B cell (primary cell): ENCODE results near the gene ALOX15. TPM values are rescaled to one million over a fixed set of nuclear protein-coding genes. Genes with fewer than 3 reads are reported as not detected.
"Not testable (repeated sequence)": the region's sequence is repeated elsewhere in the genome, so short reads cannot be mapped to it uniquely, and the experiment has no call there.

Experiments used
- ATAC-seq: fragments of 200-7000 bp; cut with Tn5 transposase; one replicate; pipeline ENCODE4 v1.10.0; 2021; ENCODE audit warnings: low read depth, mild to moderate bottlenecking, moderate number of reproducible peaks, moderate library complexity
- CTCF ChIA-PET: fragments of 350-600 bp; sonication (Branson Sonifier 250); formaldehyde crosslinking; loops from one replicate; lab custom pipeline; 2021; ENCODE audit warnings: antibody characterized with exemption, inconsistent platforms; lab: Charles Lee
- POLR2A ChIA-PET: fragments of 350-600 bp; sonication (Branson Sonifier 250); formaldehyde crosslinking; loops from one replicate; lab custom pipeline; 2021; ENCODE audit warnings: antibody characterized with exemption; lab: Charles Lee
- DNase-seq: peaks from one replicate; pipeline ENCODE4 v3.0.0; 2013
- H2AFZ ChIP-seq: 2 replicates; pipeline ENCODE4 v1.6.1; 2012; ENCODE audit warnings: mild to moderate bottlenecking, low read depth, low read length; ENCODE audit not compliant: insufficient read depth, poor library complexity, severe bottlenecking
- H3K27ac ChIP-seq, 2 donors: 1 replicate in 1 of 2; 2 replicates in 1 of 2; pipeline ENCODE4 v1.5.1; 2012 to 2013; ENCODE audit warnings: low read length in 2 of 2, mild to moderate bottlenecking in 2 of 2, moderate library complexity in 1 of 2
- H3K27me3 ChIP-seq, 4 experiments: fragments of 200-600 bp in 1 of 4; sonication (generic) in 1 of 4; replicated peaks in 1 of 4; 1 replicate in 2 of 4; 2 replicates in 2 of 4; pipeline versions ENCODE4 v1.6.1 to v1.7.0; 2013 to 2016; ENCODE audit warnings: low read length in 3 of 4, mild to moderate bottlenecking in 2 of 4, mixed read lengths in 1 of 4, moderate library complexity in 1 of 4; ENCODE audit not compliant: insufficient read depth in 4 of 4, control insufficient read depth in 3 of 4; ENCODE audit errors: control extremely low read depth in 1 of 4
- H3K36me3 ChIP-seq, 2 experiments: replicated peaks in 1 of 2; 1 replicate in 1 of 2; 2 replicates in 1 of 2; pipeline versions ENCODE4 v1.6.1 to v1.7.1; 2013; ENCODE audit warnings: low read length in 1 of 2; ENCODE audit not compliant: insufficient read depth in 2 of 2, control insufficient read depth in 1 of 2; ENCODE audit errors: control extremely low read depth in 1 of 2, extremely low read depth in 1 of 2
- H3K4me1 ChIP-seq, 2 donors: fragments of 200-600 bp in 1 of 2; sonication (generic) in 1 of 2; 1 replicate in 1 of 2; 2 replicates in 1 of 2; pipeline versions ENCODE4 v1.5.1 to v1.6.1; 2013 to 2017; ENCODE audit warnings: low read length in 2 of 2; ENCODE audit not compliant: control insufficient read depth in 2 of 2, insufficient read depth in 2 of 2
- H3K4me2 ChIP-seq: replicated peaks from 2 replicates; pipeline ENCODE3; 2012; ENCODE audit warnings: mild to moderate bottlenecking, low read depth, low read length; ENCODE audit not compliant: poor library complexity, severe bottlenecking
- H3K4me3 ChIP-seq, 5 experiments: fragments of 200-600 bp in 1 of 5; sonication (generic) in 1 of 5; 1 replicate in 3 of 5; 2 replicates in 2 of 5; pipeline versions ENCODE4 v1.5.1 to v1.7.0; 2011 to 2016; ENCODE audit warnings: low read length in 4 of 5, mild to moderate bottlenecking in 4 of 5, low read depth in 2 of 5, control low read depth in 1 of 5, moderate library complexity in 1 of 5; ENCODE audit not compliant: insufficient read depth in 1 of 5; ENCODE audit errors: control extremely low read depth in 1 of 5, extremely low read depth in 1 of 5
- H3K79me2 ChIP-seq: fragments of 200-600 bp; sonication (generic); one replicate; pipeline ENCODE4 v1.6.0; 2016; ENCODE audit warnings: low read length; ENCODE audit not compliant: control insufficient read depth, insufficient read depth
- H3K9ac ChIP-seq: fragments of 200-600 bp; sonication (generic); 2 replicates; pipeline ENCODE4 v1.6.1; 2017; ENCODE audit warnings: mild to moderate bottlenecking, low read length, moderate library complexity
- H3K9me3 ChIP-seq, 3 donors: one replicate each; pipeline versions ENCODE4 v1.6.1 to v1.7.1; 2013; ENCODE audit warnings: low read length in 2 of 3; ENCODE audit not compliant: control insufficient read depth in 2 of 3, insufficient read depth in 1 of 3; ENCODE audit errors: control extremely low read depth in 1 of 3
- H4K20me1 ChIP-seq: 2 replicates; pipeline ENCODE4 v1.6.0; 2012; ENCODE audit warnings: mild to moderate bottlenecking, low read length; ENCODE audit not compliant: insufficient read depth, control insufficient read depth, poor library complexity, severe bottlenecking
- H3K27ac Mint-ChIP-seq: one replicate; pipeline ENCODE4 v1.8.0; 2021; ENCODE audit warnings: mixed read lengths
- H3K27me3 Mint-ChIP-seq: one replicate; pipeline ENCODE4 v1.8.0; 2021; ENCODE audit warnings: mixed read lengths
- H3K4me1 Mint-ChIP-seq: one replicate; pipeline ENCODE4 v1.8.0; 2021; ENCODE audit warnings: mixed read lengths
- H3K4me3 Mint-ChIP-seq: one replicate; pipeline ENCODE4 v1.8.0; 2021; ENCODE audit warnings: mixed read lengths
- H3K9me3 Mint-ChIP-seq: one replicate; pipeline ENCODE4 v1.8.0; 2022; ENCODE audit warnings: mixed read lengths; ENCODE audit not compliant: insufficient read depth
- WGBS: methylation state at CpG from one replicate; pipeline ENCODE4 v1.1.5; 2013; ENCODE audit warnings: missing lambda C conversion rate; ENCODE audit not compliant: insufficient coverage; 5-methylcytosine and 5-hydroxymethylcytosine counted together
- intact Hi-C: fragments of 100-400 bp; cut with micrococcal nuclease; formaldehyde crosslinking; loops from one replicate; pipeline ENCODE4 v1.10.0; 2022
- polyA plus RNA-seq: library from polyadenylated mRNA; depleted of rRNA; stranded (reverse); fragments of >200 nt; gene quantifications from 2 replicates; pipeline ENCODE4 v1.2.3, GENCODE V29; 2012
- total RNA-seq, 2 donors: library from RNA; stranded (reverse); fragments of 120-200 nt in 1 of 2; gene quantifications; 1 replicate in 1 of 2; 2 replicates in 1 of 2; pipeline versions ENCODE4 v1.2.3 to v1.2.4, GENCODE V29; 2013 to 2022

The ALOX15 gene
- total and polyA plus RNA-seq, 2 donors (not counting 1 experiment from before 2014, with no cell fraction given), result 0.10 TPM; not detected in 1

DNA sequence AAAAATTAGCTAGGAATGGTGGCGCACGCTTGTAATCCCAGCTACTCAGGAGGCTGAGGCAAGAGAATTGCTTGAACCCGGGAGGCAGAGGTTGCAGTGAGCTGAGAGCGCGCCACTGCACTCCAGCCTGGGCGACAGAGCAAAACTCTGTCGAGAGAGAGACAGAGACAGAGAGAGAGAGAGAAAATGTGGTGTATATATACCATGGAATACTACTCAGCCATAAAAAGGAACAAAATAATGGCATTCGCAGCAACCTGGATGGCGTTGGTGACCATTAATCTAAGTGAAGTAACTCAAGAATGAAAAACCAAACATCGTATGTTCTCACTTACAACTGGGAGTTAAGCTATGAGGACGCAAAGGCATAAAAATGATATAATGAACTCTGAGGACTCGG is 48.4 kb upstream of the ALOX15 start:
- H3K9me3 Mint-ChIP-seq, H3K4me3 ChIP-seq, H3K27ac Mint-ChIP-seq, H3K9me3 ChIP-seq, H3K4me1 Mint-ChIP-seq, H3K27me3 Mint-ChIP-seq, H3K27ac ChIP-seq, H3K4me2 ChIP-seq, DNase-seq, ATAC-seq, H3K4me3 Mint-ChIP-seq, H3K4me1 ChIP-seq, H3K9ac ChIP-seq, H2AFZ ChIP-seq, POLR2A ChIA-PET, H3K27me3 ChIP-seq, intact Hi-C loops: not testable (repeated sequence)
- WGBS, result no CpG with 5 or more reads among the region's 12 CpGs
- Histone ChIP-seq H3K79me2 (peaks cover 79% of the 10 kb centered on the region), H4K20me1 (peaks cover 49% of the 10 kb centered on the region), H3K36me3 (peaks cover 3 to 46% of the 10 kb centered on the region in 2 experiments)
- CTCF ChIA-PET, result interaction anchor here (1.4 kb wide), 1 partner anchor 20 kb away, joined by 3 read pairs; the partner anchor contains the start of gene ARRB2

DNA sequence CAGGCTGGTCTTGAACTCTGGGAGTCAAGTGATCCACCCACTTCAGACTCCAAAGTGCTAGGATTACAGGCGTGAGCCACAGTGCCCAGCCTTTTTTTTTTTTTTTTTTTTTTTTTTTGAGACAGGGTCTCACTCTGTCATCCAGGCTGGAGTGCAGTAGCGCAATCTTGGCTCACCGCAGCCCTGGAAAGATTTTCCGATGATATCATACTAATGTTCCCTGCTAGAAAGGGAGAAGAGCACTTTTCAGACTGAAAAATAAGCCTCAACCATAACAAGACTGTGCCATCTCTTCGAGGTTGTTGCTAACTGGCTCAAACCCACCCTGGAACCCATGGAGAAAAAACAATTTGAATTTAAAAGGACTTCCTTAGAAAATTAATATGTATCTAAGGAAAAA is 42.3 kb upstream of the ALOX15 start:
- H3K27me3 ChIP-seq, H3K4me2 ChIP-seq, H3K27ac Mint-ChIP-seq, H3K4me1 Mint-ChIP-seq, H3K9me3 ChIP-seq, H3K9ac ChIP-seq, H3K4me3 ChIP-seq, H3K4me1 ChIP-seq, ATAC-seq, H3K4me3 Mint-ChIP-seq, DNase-seq, H3K9me3 Mint-ChIP-seq, H3K27me3 Mint-ChIP-seq, H3K27ac ChIP-seq, POLR2A ChIA-PET, H2AFZ ChIP-seq, intact Hi-C loops, CTCF ChIA-PET: not testable (repeated sequence)
- Histone ChIP-seq H3K36me3 (peaks cover 3 to 64% of the 10 kb centered on the region in 2 experiments), H3K79me2 (peaks cover 37% of the 10 kb centered on the region), H4K20me1 (peaks cover 28% of the 10 kb centered on the region)
- 100% methylated on average over 3 of the region's 5 CpGs for WGBS
